PC-9 (cell line): ENCODE results near the gene HSD11B1L.

ENCODE experiments used
- CTCF ChIP-seq: fragments of 200-600 bp; sonication (generic); conservative IDR thresholded peaks from 2 replicates; pipeline ENCODE4 v1.6.1; 2017; ENCODE audit warnings: mixed run types, antibody characterized with exemption, mild to moderate bottlenecking, moderate library complexity
- EZH2 ChIP-seq: fragments of 200-600 bp; sonication (generic); IDR thresholded peaks from 2 replicates; pipeline ENCODE4 v1.8.0; 2017; ENCODE audit warnings: antibody characterized with exemption, low read depth

- TF ChIP-seq CTCF (no peak), EZH2 (no peak)
These were observed 25.4 kb upstream of the HSD11B1L start for GRCh38 chr19:5655412-5655811.
